IPS-20b (cell line): Measurements from ENCODE around the gene IMMP2L.

Source experiments
- H3K27ac ChIP-seq: one replicate; pipeline ENCODE4 v1.5.1; 2013; ENCODE audit warnings: low read length
- H3K27me3 ChIP-seq: 2 replicates; pipeline ENCODE4 v1.6.1; 2013; ENCODE audit warnings: mild to moderate bottlenecking, low read length, inconsistent platforms; ENCODE audit not compliant: insufficient read depth
- H3K36me3 ChIP-seq: 2 replicates; pipeline ENCODE4 v1.6.1; 2013; ENCODE audit warnings: low read depth, mild to moderate bottlenecking, inconsistent platforms, low read length, moderate library complexity; ENCODE audit not compliant: insufficient read depth
- H3K4me1 ChIP-seq: 2 replicates; pipeline ENCODE4 v1.6.1; 2013; ENCODE audit warnings: mild to moderate bottlenecking, control low read depth, inconsistent platforms, low read length, moderate library complexity; ENCODE audit not compliant: insufficient read depth
- H3K4me3 ChIP-seq: 2 replicates; pipeline ENCODE4 v1.5.1; 2013; ENCODE audit warnings: mild to moderate bottlenecking, low read length, inconsistent platforms
- H3K9ac ChIP-seq: 2 replicates; pipeline ENCODE4 v1.6.1; 2013; ENCODE audit warnings: low read depth, mild to moderate bottlenecking, inconsistent platforms, low read length, moderate library complexity
- H3K9me3 ChIP-seq: 2 replicates; pipeline ENCODE4 v1.6.1; 2013; ENCODE audit warnings: mild to moderate bottlenecking, low read depth, low read length, inconsistent platforms; ENCODE audit not compliant: insufficient read depth

IMMP2L gene

DNA sequence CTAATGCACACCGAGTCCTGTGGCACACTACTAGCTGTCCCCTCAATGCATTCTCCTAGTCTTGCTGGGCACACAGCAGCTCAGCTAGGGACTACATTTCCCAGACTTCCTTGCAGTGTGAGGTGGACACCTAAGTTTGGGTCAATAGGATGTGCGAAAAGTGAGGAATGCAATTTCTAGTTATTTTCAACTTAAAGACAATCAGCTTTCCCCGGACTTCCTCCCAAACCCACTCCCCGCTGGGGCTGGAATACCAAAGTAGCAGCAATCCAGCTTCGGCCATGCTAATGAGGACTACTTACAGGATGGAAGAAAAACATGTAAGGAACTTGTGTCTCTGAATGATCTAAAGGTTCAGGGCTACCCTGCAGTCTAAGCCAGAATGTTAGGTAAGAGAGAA lies 757.8 kb downstream of the IMMP2L start:
- H3K4me1 ChIP-seq = peaks cover 7% of the 10 kb centered on the region; the same call in 1 of the 2 replicates

DNA sequence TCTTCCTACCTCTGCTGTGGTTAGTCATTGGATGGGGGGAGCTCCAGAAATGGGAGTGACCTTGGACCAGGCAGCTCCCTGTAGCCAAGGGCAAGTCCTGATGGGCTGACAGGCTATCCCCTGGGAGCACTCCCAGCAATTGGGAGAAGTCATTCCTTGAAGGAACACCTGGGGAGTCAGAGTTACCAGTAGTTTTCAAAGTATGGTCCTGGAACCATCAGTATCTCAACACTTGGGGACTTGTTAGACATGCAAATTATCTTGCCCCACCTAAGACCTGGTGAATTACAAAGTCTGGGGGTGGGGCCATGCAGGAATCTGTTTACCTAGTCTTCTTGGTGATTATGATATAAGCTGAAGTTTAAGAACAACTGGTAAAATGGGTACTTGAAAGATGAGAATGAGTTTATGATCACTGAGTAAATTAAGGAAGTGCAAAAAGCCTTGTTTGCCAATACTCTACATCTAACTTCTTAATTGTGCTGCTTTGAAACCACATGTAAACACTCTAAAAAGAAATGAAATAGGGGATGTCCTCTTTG lies 758.6 kb downstream of the IMMP2L start:
- Histone ChIP-seq H3K4me1 (peaks cover 7% of the 10 kb centered on the region; the same call in 1 of the 2 replicates), H3K4me3 (no peak overlapping the region), H3K9me3 (no peaks in the 10 kb centered on the region), H3K27ac (no peak overlapping the region), H3K27me3 (no peaks in the 10 kb centered on the region), H3K36me3 (no peaks in the 10 kb centered on the region), H3K9ac (no peak overlapping the region)

More for the DNA sequence above, 757.8 kb downstream of the IMMP2L start:
- Histone ChIP-seq H3K27me3 (no peaks in the 10 kb centered on the region), H3K4me3 (peak overlapping the region; percentile 25; the same call in 1 of the 2 replicates), H3K9ac (no peak overlapping the region; the same call in 1 of the 2 replicates), H3K9me3 (no peaks in the 10 kb centered on the region; the same call in 1 of the 2 replicates), H3K36me3 (no peaks in the 10 kb centered on the region), H3K27ac (no peak overlapping the region)

DNA sequence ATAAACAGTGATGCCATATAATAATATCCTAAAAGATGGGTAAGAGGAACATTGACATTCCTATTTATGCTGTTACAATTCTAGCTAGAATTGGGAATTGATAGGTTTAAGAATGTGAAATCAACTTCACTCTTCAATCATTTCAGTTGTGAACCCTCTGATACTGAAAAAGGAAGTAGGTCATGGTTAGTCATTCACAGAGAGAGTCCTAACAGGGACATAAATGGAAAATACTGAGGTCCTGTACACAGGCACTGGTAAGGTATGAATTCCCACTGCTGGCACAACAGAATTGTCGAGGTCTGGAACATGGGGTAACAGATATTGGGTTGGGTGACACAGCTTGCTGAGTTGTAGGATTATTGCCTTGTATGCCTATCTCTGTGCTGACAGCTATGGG lies 760.8 kb downstream of the IMMP2L start:
- Histone ChIP-seq H3K27me3 (no peaks in the 10 kb centered on the region), H3K36me3 (no peaks in the 10 kb centered on the region), H3K27ac (no peak overlapping the region), H3K9me3 (no peaks in the 10 kb centered on the region), H3K4me3 (no peak overlapping the region), H3K9ac (no peak overlapping the region), H3K4me1 (peaks cover 7% of the 10 kb centered on the region; the same call in 1 of the 2 replicates)

- H3K4me3 ChIP-seq = no peak overlapping the region
- H3K4me1 ChIP-seq = peaks cover 7% of the 10 kb centered on the region; the same call in 1 of the 2 replicates
- H3K27ac ChIP-seq = no peak overlapping the region
- no peaks in the 10 kb centered on the region for H3K36me3 ChIP-seq
- no peaks in the 10 kb centered on the region for H3K9me3 ChIP-seq
- H3K27me3 ChIP-seq = no peaks in the 10 kb centered on the region
- H3K9ac ChIP-seq = no peak overlapping the region
These were observed 761.3 kb downstream of the IMMP2L start for GRCh38 chr7:110800984-110801383.

DNA sequence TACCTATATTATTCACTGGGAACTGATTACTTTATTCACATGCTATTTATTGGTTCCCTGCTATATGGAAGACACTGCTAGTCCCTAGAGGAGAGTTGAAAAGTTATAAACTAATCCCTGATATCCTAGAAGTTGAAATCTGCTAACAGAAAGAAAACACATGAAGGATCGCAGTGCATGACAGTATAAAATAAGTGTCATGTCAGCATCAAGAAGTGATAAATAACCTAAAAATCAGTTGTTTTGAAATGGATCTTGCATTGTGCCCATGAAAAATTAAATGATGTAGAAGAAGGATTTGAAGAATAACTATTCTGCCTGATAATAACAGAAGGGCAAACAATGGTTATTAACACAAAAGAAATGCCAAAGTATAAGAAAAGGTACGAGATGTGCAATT lies 764.6 kb downstream of the IMMP2L start:
- Histone ChIP-seq H3K27me3 (no peaks in the 10 kb centered on the region), H3K9ac (no peak overlapping the region), H3K4me3 (no peak overlapping the region), H3K36me3 (no peaks in the 10 kb centered on the region), H3K4me1 (no peaks in the 10 kb centered on the region), H3K27ac (no peak overlapping the region), H3K9me3 (no peaks in the 10 kb centered on the region)

DNA sequence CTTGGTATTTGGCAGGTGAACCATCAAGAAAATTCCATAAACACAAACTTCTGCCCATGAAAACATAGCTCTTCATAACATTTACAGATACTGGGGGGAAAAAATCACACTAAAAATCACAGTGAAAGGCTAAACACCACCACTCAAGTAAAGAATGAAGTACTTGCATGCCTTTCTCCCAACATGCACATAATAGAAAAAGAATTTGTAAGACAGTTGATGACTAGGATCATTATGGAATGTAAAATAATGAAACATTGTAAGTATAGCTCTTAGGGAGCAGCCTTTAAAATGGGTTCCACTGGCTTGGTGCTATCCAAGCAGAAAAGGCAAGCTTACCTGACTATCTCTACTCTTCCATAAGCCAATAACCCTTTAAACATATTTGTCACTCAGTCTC lies 771.3 kb downstream of the IMMP2L start:
- Histone ChIP-seq H3K27me3 (no peaks in the 10 kb centered on the region), H3K36me3 (no peaks in the 10 kb centered on the region), H3K9ac (no peak overlapping the region), H3K9me3 (no peaks in the 10 kb centered on the region), H3K27ac (no peak overlapping the region), H3K4me1 (no peaks in the 10 kb centered on the region), H3K4me3 (no peak overlapping the region)

DNA sequence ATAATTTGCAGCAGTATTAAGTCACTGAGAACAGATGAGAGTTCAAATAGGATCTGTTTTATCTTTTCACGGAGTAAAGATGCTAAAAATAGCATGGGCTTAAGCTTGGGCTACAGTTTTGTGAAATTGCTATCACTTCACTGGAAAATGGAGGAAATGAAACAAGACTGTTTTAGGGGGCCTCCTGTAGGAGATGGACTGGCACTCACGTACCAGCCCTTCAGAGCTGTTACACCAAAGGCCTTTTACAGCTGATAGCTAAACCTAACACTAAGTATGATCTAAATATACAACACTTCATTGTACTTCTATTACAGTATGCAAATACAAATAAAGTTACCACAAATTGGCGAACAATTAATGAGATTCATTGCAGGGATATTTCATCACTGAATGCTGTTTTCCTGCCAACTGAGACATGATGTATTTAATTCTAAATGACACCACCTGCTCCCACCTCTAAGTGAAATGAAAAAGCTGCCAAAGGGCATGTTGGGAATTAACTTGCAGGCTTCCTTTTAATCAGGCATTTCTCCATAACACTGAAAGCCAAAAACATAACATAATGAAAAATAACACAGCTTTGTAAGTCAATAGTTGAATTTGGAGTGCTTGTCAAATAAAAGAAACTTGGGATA lies 775.8 kb downstream of the IMMP2L start:
- Histone ChIP-seq H3K27me3 (no peaks in the 10 kb centered on the region), H3K9me3 (no peaks in the 10 kb centered on the region), H3K9ac (no peak overlapping the region), H3K4me3 (no peak overlapping the region), H3K4me1 (no peaks in the 10 kb centered on the region), H3K36me3 (no peaks in the 10 kb centered on the region), H3K27ac (no peak overlapping the region)

- no peaks in the 10 kb centered on the region for H3K36me3 ChIP-seq
- H3K4me1 ChIP-seq = no peaks in the 10 kb centered on the region
- no peak overlapping the region for H3K27ac ChIP-seq
- H3K9ac ChIP-seq = no peak overlapping the region
- H3K27me3 ChIP-seq = no peaks in the 10 kb centered on the region
- no peaks in the 10 kb centered on the region for H3K9me3 ChIP-seq
- H3K4me3 ChIP-seq = no peak overlapping the region
These were observed 777.5 kb downstream of the IMMP2L start for GRCh38 chr7:110784749-110785148.

DNA sequence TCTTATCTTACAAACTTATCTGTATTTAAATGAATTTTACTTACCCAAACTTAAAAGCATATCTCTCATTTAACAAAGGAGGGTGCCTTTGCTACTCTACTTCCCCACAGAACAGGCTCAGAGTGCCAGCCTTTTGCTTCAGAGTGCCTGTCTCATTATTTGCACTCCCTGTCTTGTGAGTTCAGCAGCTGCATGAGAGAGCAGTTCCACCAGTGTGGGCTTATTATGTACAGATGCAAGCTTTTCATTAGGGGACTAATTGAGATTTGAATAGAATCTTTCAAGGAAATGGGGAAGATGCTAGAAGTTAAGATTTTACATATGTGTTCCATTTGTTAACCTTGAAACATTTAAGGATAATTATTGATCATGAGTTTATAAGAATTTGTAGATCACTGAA lies 781.6 kb downstream of the IMMP2L start:
- Histone ChIP-seq H3K4me1 (no peaks in the 10 kb centered on the region), H3K27me3 (no peaks in the 10 kb centered on the region), H3K4me3 (no peak overlapping the region), H3K36me3 (no peaks in the 10 kb centered on the region), H3K9me3 (no peaks in the 10 kb centered on the region), H3K27ac (no peak overlapping the region), H3K9ac (no peak overlapping the region)

DNA sequence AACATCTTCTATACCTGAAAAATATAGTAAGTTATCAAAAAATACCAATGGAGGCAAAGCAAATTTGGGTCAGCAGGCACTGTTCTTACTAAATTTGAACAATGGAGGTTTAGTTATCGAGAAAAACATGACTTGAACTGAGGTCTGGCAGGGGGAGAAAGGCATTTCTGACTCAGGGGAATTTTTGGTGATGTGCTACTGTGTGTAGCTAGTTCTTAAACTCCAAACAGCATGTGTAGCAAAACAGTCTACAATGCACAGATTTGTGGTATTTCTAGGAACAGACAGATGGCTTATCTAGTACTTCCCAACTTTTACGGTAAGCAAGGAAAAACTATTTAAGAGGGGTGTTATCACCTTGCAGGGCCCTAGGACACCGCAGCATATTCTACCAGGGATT lies 783.0 kb downstream of the IMMP2L start:
- Histone ChIP-seq H3K27ac (no peak overlapping the region), H3K27me3 (no peaks in the 10 kb centered on the region), H3K36me3 (no peaks in the 10 kb centered on the region), H3K9ac (no peak overlapping the region), H3K4me1 (no peaks in the 10 kb centered on the region), H3K9me3 (no peaks in the 10 kb centered on the region), H3K4me3 (no peak overlapping the region)

DNA sequence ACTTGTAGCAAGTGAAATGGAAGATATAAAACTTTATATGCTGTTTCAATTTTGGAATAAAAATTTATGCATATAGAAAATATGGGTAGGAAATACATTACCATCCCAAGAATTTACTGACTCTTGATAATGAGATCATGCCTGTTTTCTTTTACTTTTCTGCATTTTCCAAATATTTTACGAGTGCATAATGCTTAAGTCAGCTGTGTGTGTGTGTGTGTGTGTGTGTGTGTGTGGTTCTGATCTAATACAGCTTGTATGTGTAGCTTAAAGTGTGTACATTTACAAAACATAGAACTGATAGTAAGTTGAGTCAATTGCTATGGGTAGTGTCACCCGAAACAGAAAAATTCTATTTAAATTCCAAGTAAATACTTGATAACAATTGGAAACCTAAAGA lies 787.2 kb downstream of the IMMP2L start:
- Histone ChIP-seq H3K4me3 (no peak overlapping the region), H3K27ac (no peak overlapping the region)

DNA sequence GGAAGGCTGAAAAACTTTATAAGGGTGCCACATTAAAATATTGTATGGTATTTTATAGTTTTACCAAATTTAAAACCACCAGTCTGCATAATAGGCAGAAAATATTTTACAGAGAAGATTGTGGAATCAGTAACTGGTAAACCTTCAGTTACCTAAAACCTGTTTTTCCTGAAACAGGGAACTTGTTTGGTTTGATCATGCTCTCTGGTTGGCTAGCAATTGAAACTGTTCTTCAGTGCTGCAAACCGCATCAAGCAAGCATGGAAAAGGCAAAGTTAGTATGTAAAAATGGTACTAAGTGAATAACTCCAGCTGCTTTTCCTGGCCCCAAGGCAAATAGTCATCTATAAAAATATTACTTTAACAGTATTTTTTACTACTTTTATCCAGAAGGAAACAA lies 788.2 kb downstream of the IMMP2L start:
- no peaks in the 10 kb centered on the region for H3K9me3 ChIP-seq
- H3K9ac ChIP-seq = no peak overlapping the region
- H3K27ac ChIP-seq = no peak overlapping the region
- H3K27me3 ChIP-seq = no peaks in the 10 kb centered on the region
- H3K36me3 ChIP-seq = no peaks in the 10 kb centered on the region
- H3K4me3 ChIP-seq = no peak overlapping the region
- H3K4me1 ChIP-seq = no peaks in the 10 kb centered on the region

More for the DNA sequence above, 787.2 kb downstream of the IMMP2L start:
- H3K4me1 ChIP-seq = no peaks in the 10 kb centered on the region
- no peaks in the 10 kb centered on the region for H3K36me3 ChIP-seq
- no peaks in the 10 kb centered on the region for H3K27me3 ChIP-seq
- no peak overlapping the region for H3K9ac ChIP-seq
- H3K9me3 ChIP-seq = no peaks in the 10 kb centered on the region
